ENCODE measurements around the gene GBP1.
A peak's percentile ranks its signal among the peaks of the same experiment; 100 is the strongest.
"Not testable (repeated sequence)": the region's sequence is repeated elsewhere in the genome, so short reads cannot be mapped to it uniquely, and the experiment has no call there.

GBP1 gene

GRCh38 chr1:89065079-89065868 is at the start of gene GBP1:
GBP1 (minus strand) TSS chr1:89065208; CDS start chr1:89063234, 1,974 bp downstream.
- DNase-seq: peak; percentile 26

GRCh38 chr1:89114662-89115061 is 49.7 kb upstream of the GBP1 start:
- DNase-seq: no peak

GRCh38 chr1:89112871-89113613 is 48.0 kb upstream of the GBP1 start:
- DNase-seq: no peak

- DNase-seq: no peak
Observed at GRCh38 chr1:89104687-89105086, 39.7 kb upstream of the GBP1 start.

GRCh38 chr1:89104147-89104546 is 39.1 kb upstream of the GBP1 start:
- DNase-seq: no peak

GRCh38 chr1:89102021-89102420 is 37.0 kb upstream of the GBP1 start:
- DNase-seq: no peak

GRCh38 chr1:89100412-89100811 is 35.4 kb upstream of the GBP1 start:
- no peak for DNase-seq

GRCh38 chr1:89098857-89099256 is 33.8 kb upstream of the GBP1 start:
- no peak for DNase-seq

GRCh38 chr1:89095737-89096136 is 30.7 kb upstream of the GBP1 start:
- no peak for DNase-seq

- DNase-seq: no peak
Observed at GRCh38 chr1:89089962-89090361, 25.0 kb upstream of the GBP1 start.

GRCh38 chr1:89088572-89088971 is 23.6 kb upstream of the GBP1 start:
- DNase-seq: no peak

GRCh38 chr1:89087241-89087640 is 22.2 kb upstream of the GBP1 start:
- no peak for DNase-seq

GRCh38 chr1:89085781-89086180 is 20.8 kb upstream of the GBP1 start:
- DNase-seq: peak; percentile 69

- no peak for DNase-seq
Observed at GRCh38 chr1:89081005-89081404, 16.0 kb upstream of the GBP1 start.

- DNase-seq: not testable (repeated sequence)
Observed at GRCh38 chr1:89080068-89080467, 15.1 kb upstream of the GBP1 start.

- not testable (repeated sequence) for DNase-seq
Observed at GRCh38 chr1:89072466-89073065, 7.6 kb upstream of the GBP1 start.

GRCh38 chr1:89070509-89070908 is 5.5 kb upstream of the GBP1 start:
- DNase-seq: no peak

- no peak for DNase-seq
Observed at GRCh38 chr1:89069951-89070350, 4.9 kb upstream of the GBP1 start.

GRCh38 chr1:89068291-89068690 is 3.3 kb upstream of the GBP1 start:
- no peak for DNase-seq

GRCh38 chr1:89064632-89065031 is 376 bp downstream of the GBP1 start:
- DNase-seq: no peak

- DNase-seq: no peak
Observed at GRCh38 chr1:89063094-89063493, 1.9 kb downstream of the GBP1 start.

- no peak for DNase-seq
Observed at GRCh38 chr1:89060091-89060490, 4.9 kb downstream of the GBP1 start.

- DNase-seq: no peak
Observed at GRCh38 chr1:89051955-89052312, 13.1 kb downstream of the GBP1 start.

All from stimulated activated CD4-positive, alpha-beta T cell treated with anti-CD3 and anti-CD28 coated beads, Interleukin-4, amount 100 ng/mL, for 24 hours (primary cell).